Ovary (tissue), 3 donors: ENCODE measurements around the gene RPS27.

Experiments
- EP300 ChIP-seq: sonication (generic); formaldehyde crosslinking; IDR thresholded peaks from one replicate; pipeline ENCODE4 v1.6.1; 2017; ENCODE audit warnings: antibody characterized with exemption
- POLR2A ChIP-seq: fragments of 450-650 bp; IDR thresholded peaks from one replicate; pipeline ENCODE4 v1.6.1; 2017; ENCODE audit warnings: antibody characterized with exemption, mild to moderate bottlenecking, moderate library complexity
- TF ChIP-seq, protein P1 (sequence below), 3 donors: fragments of 450-650 bp in 2 of 3; fragments of 200-600 bp in 1 of 3; IDR thresholded peaks; one replicate each; pipeline versions ENCODE4 v1.5.1 to v1.8.0; 2016 to 2022; ENCODE audit warnings: antibody characterized with exemption in 3 of 3, mild to moderate bottlenecking in 1 of 3
- donor health status: DM: no; HTN: no; CAD: no.

DNA sequence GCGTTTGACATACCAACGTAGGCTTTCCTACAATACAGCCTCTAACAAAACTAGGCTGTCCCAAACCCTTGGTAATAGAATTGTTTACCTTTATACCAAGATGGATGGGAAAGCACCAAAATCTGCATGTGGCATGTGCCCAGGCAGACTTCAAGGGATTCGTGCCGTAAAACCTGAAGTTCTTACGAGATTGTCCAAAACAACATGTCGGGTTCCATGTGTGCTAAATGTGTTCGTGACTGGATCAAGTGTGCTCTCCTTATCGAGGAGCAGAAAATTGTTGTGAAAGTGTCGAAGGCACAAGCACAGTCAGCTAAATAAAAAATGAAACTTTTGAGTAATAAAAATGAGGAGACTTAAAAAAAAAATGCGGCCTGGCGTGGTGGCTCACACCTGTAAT is 5.1 kb downstream of the RPS27 start:
- TF ChIP-seq, protein P1, sequence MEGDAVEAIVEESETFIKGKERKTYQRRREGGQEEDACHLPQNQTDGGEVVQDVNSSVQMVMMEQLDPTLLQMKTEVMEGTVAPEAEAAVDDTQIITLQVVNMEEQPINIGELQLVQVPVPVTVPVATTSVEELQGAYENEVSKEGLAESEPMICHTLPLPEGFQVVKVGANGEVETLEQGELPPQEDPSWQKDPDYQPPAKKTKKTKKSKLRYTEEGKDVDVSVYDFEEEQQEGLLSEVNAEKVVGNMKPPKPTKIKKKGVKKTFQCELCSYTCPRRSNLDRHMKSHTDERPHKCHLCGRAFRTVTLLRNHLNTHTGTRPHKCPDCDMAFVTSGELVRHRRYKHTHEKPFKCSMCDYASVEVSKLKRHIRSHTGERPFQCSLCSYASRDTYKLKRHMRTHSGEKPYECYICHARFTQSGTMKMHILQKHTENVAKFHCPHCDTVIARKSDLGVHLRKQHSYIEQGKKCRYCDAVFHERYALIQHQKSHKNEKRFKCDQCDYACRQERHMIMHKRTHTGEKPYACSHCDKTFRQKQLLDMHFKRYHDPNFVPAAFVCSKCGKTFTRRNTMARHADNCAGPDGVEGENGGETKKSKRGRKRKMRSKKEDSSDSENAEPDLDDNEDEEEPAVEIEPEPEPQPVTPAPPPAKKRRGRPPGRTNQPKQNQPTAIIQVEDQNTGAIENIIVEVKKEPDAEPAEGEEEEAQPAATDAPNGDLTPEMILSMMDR (IDR thresholded peaks at IDR 0.05) = no peak
- no peak for TF ChIP-seq POLR2A
- TF ChIP-seq EP300 = no peak
